HG03025 (cell line): ENCODE measurements around the gene MACC1.

ENCODE experiments used
- ATAC-seq: cut with Tn5 transposase; IDR thresholded peaks from one replicate; pipeline ENCODE4 v1.9.1; 2021; ENCODE audit warnings: mild to moderate bottlenecking, moderate library complexity; ENCODE audit not compliant: unreplicated experiment, low FRiP score

MACC1 gene

GRCh38 chr7:20229646-20230500 is 12.7 kb upstream of the MACC1 start:
- no peak for ATAC-seq

- ATAC-seq: no peak
These were observed 11.9 kb upstream of the MACC1 start for GRCh38 chr7:20229081-20229480.

GRCh38 chr7:20228654-20229053 is 11.5 kb upstream of the MACC1 start:
- no peak for ATAC-seq

GRCh38 chr7:20227291-20227795 is 10.2 kb upstream of the MACC1 start:
- ATAC-seq: no peak

GRCh38 chr7:20226860-20227259 is 9.7 kb upstream of the MACC1 start:
- ATAC-seq: no peak

- ATAC-seq: no peak
These were observed 8.2 kb upstream of the MACC1 start for GRCh38 chr7:20225384-20225783.

- no peak for ATAC-seq
These were observed 6.8 kb upstream of the MACC1 start for GRCh38 chr7:20224025-20224424.

- no peak for ATAC-seq
These were observed 6.2 kb upstream of the MACC1 start for GRCh38 chr7:20223356-20223755.

- ATAC-seq: no peak
These were observed 5.1 kb upstream of the MACC1 start for GRCh38 chr7:20222219-20222828.

GRCh38 chr7:20220921-20221547 is 3.9 kb upstream of the MACC1 start:
- ATAC-seq: no peak

GRCh38 chr7:20220293-20220761 is 3.1 kb upstream of the MACC1 start:
- peak; percentile 4 for ATAC-seq

- ATAC-seq: peak; percentile 88
These were observed 2.5 kb upstream of the MACC1 start for GRCh38 chr7:20219446-20220292.

GRCh38 chr7:20219062-20219445 is 1.9 kb upstream of the MACC1 start:
- ATAC-seq: no peak

GRCh38 chr7:20218279-20218678 is 1.1 kb upstream of the MACC1 start:
- no peak for ATAC-seq

- ATAC-seq: no peak
These were observed 663 bp downstream of the MACC1 start for GRCh38 chr7:20216406-20217036.

GRCh38 chr7:20214921-20215669 is 2.1 kb downstream of the MACC1 start:
- ATAC-seq: no peak

GRCh38 chr7:20214132-20214531 is 3.1 kb downstream of the MACC1 start:
- ATAC-seq: no peak

GRCh38 chr7:20213378-20213777 is 3.8 kb downstream of the MACC1 start:
- no peak for ATAC-seq

GRCh38 chr7:20211376-20211775 is 5.8 kb downstream of the MACC1 start:
- no peak for ATAC-seq
